DOHH2 (cell line): ENCODE measurements around the gene PLTP.

Source experiments
- CTCF ChIP-seq: fragments of 200-600 bp; sonication (generic); IDR thresholded peaks from one replicate; pipeline ENCODE4 v1.5.1; 2014; ENCODE audit warnings: antibody characterized with exemption, mild to moderate bottlenecking, low read depth, low read length; ENCODE audit not compliant: poor library complexity, severe bottlenecking
- EZH2phosphoT487 ChIP-seq: fragments of 200-600 bp; sonication (generic); IDR thresholded peaks from 2 replicates; pipeline ENCODE4 v1.6.1; 2017; ENCODE audit warnings: borderline replicate concordance, mild to moderate bottlenecking, antibody characterized with exemption, low read length, moderate library complexity, mixed read lengths

DNA sequence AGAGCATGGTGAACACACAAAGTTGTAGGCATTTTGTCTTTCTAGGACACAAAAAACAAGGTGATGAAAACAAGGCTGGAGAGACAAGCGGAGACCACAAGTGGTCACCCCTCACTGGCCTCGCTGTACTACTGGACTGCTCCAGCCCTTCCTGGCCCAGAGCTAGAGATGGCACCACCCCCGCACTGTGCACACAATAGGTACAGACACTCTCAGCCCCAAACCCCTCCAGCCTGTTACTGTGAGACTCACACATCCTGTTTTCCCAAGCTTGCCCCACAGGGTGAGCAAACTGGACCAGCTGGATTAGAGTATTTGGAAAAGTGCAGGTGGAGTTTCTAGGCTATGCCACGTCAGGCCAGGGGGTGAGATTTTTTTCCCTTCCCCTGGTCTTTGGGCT, 39.3 kb downstream of the PLTP start:
- no peak for TF ChIP-seq CTCF
- no peak for TF ChIP-seq EZH2phosphoT487
